Right kidney (tissue), 9 donors: ENCODE measurements around the gene TMED1.
A peak's percentile ranks its signal among the peaks of the same experiment; 100 is the strongest.
"Not testable (repeated sequence)": the region's sequence is repeated elsewhere in the genome, so short reads cannot be mapped to it uniquely, and the experiment has no call there.

ENCODE experiments used
- DNase-seq: peaks from one replicate; pipeline ENCODE4 v3.0.0-alpha.2; 2016
- long read RNA-seq, 8 donors: transcript quantifications; one replicate each; lab custom pipeline, GENCODE V29; 2026

TMED1 gene, protein sequence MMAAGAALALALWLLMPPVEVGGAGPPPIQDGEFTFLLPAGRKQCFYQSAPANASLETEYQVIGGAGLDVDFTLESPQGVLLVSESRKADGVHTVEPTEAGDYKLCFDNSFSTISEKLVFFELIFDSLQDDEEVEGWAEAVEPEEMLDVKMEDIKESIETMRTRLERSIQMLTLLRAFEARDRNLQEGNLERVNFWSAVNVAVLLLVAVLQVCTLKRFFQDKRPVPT
- long read RNA-seq, donor 1, transcript TMED1-201 (4 exons, 1,340 nt): major isoform, 40 of 40 reads
- long read RNA-seq, donor 1, partial matches to known transcripts: 0 of 40 reads
- long read RNA-seq, donor 1, other reads (novel, unspliced or antisense): 0 of 40 reads
- long read RNA-seq, donor 2, transcript TMED1-201 (4 exons, 1,340 nt): major isoform, 22 of 23 reads
- long read RNA-seq, donor 2, partial matches to known transcripts: 0 of 23 reads
- long read RNA-seq, donor 2, other reads (novel, unspliced or antisense): 0 of 23 reads
- long read RNA-seq, donor 3, transcript TMED1-201 (4 exons, 1,340 nt): major isoform, 17 of 18 reads
- long read RNA-seq, donor 3, partial matches to known transcripts: 0 of 18 reads
- long read RNA-seq, donor 3, other reads (novel, unspliced or antisense): 0 of 18 reads
- long read RNA-seq, donor 4, transcript TMED1-201 (4 exons, 1,340 nt): major isoform, 28 of 28 reads
- long read RNA-seq, donor 4, partial matches to known transcripts: 0 of 28 reads
- long read RNA-seq, donor 4, other reads (novel, unspliced or antisense): 0 of 28 reads
- long read RNA-seq, donor 5, transcript TMED1-201 (4 exons, 1,340 nt): major isoform, 36 of 36 reads
- long read RNA-seq, donor 5, partial matches to known transcripts: 0 of 36 reads
- long read RNA-seq, donor 5, other reads (novel, unspliced or antisense): 0 of 36 reads
- long read RNA-seq, donor 6, transcript TMED1-201 (4 exons, 1,340 nt): major isoform, 30 of 30 reads
- long read RNA-seq, donor 6, partial matches to known transcripts: 0 of 30 reads
- long read RNA-seq, donor 6, other reads (novel, unspliced or antisense): 0 of 30 reads
- long read RNA-seq, donor 7: 0 reads
- long read RNA-seq, donor 8, transcript TMED1-201 (4 exons, 1,340 nt): major isoform, 42 of 42 reads
- long read RNA-seq, donor 8, partial matches to known transcripts: 0 of 42 reads
- long read RNA-seq, donor 8, other reads (novel, unspliced or antisense): 0 of 42 reads

- peak; percentile 100 for DNase-seq
Observed at GRCh38 chr19:10835754-10836478, at the start of gene TMED1. TMED1 (minus strand) TSS chr19:10836212; CDS start chr19:10836191, 21 bp downstream.

DNA sequence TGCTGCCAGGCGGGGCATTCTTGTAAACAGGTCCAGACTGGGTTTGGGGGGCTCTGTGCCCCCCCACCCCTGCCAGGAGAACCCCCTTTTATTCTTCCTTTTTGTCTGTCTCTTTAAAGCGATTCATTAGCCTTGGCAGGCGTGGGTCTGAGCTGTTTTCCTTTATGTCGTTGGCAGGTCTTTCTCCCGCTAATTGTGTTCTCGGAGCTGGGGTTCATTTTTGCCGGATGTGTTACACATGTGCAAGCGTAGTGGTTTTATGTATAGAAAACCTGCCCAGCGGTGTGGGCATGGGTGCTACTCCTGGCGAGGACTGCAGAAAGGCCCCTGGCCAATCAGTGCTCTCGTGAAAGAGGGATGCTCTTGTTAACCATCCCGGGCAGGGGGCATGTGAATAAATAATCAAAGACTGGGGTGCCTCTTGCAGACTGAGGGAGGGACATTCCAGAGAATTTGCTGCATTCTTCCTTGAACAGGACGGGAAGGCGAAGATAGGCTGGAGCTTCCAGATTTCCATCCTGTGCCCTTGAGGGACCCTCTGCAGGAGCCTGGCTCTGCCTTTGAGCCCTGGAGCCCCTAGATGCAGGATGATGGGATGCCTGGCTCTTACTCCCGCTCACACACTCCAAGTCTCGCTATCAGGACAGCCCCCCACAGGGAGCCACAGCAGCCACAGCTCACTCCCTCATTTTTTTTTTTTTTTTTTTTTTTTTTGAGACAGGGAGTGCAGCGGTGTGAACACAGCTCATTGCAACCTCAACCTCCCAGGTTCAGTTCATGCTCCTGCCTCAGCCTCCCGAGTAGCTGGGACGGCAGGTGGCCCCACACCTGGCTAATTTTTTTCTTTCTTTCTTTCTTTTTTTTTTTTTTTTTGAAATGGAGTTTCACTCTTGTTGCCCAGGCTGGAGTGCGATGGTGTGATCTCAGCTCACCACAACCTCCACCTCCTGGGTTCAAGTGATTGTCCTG lies 49.5 kb upstream of the TMED1 start:
- DNase-seq: no peak

GRCh38 chr19:10884274-10884673 lies 48.3 kb upstream of the TMED1 start:
- DNase-seq: no peak

- no peak for DNase-seq
Observed at GRCh38 chr19:10882108-10882457, 46.1 kb upstream of the TMED1 start.

- no peak for DNase-seq
Observed at GRCh38 chr19:10881403-10882107, 45.5 kb upstream of the TMED1 start.

- DNase-seq: no peak
Observed at GRCh38 chr19:10878253-10878652, 42.2 kb upstream of the TMED1 start.

DNA sequence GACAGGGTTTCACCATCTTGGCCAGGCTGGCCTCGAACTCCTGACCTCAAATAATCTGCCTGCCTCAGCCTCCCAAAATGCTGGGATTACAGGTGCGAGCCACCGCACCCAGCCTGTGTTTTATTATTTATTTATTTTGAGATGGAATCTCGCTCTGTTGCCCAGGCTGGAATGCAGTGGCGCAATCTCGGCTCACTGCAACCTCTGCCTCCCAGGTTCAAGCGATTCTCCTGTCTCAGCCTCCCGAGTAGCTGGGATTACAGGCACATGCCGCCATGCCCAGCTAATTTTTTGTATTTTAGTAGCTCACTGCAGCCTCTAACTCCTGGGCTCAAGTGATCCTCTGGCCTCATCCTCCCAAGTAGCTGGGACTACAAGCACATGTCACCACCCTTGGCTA lies 41.6 kb upstream of the TMED1 start:
- not testable (repeated sequence) for DNase-seq

DNA sequence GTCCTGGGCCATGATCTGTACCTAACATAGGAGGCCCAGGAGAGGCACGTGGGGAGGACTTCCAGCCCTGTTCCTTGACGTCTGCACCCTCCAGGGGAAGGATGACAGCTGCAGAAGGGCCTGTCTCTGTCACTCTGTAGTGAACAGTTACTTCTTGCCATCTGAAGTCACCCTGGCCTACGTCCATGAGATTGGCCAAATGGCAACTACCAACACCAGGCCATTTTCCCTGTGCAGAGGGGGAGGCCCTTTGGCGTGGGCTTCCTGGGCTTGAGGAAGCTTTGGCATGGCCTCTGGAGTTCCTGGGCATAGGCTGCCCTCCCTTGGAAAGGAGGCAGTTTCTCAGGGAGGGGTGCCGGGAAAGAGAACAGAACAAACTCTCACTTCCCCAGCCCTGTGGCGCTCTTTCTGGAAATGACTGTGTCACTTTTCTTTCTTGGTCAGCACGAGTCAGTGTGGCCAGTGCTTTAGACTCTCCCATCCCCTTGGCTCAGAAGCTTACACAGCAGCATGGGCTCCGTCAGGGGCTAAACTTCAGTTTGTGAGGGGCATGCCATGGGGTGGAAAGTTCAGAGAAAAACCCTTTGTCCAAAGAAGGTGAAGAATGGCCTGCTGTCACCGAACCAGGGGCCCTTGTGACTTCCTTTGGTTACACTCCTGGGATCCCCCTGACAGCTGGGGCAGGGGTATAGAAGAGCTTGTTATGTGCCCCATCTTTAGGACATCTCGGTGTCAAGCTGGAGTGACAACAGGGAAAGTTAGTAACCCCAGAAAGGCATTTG lies 40.6 kb upstream of the TMED1 start:
- DNase-seq: no peak

GRCh38 chr19:10874024-10874423 lies 38.0 kb upstream of the TMED1 start:
- DNase-seq: no peak

DNA sequence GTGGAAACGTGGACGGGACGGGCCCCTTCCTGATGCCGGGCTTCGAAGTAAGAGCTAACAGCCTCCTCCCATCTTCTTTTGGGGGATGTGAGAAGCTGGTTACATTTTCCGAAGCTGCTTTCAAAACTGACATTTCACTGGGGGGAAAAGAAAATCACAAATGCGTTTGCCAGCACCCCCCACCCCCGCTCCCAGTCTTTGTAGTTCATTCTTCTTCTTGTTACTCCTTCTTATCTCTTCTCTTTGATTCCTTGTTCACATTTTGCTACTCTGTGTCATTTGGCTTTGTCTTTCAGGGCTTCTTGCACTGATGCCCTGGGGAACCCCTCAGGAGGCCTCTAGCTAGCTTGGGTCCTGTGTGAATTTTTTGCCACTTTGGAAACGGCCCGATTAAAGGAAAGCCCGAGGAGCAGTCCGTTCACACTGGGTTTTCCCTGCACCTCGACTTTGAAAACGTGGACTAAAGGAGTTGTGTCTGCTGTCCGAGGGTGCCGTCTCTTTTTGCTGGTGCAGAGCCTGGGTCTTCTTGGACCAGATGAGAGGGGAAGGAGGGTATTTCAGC lies 36.6 kb upstream of the TMED1 start:
- no peak for DNase-seq

GRCh38 chr19:10871711-10872545 lies 35.9 kb upstream of the TMED1 start:
- DNase-seq: peak; percentile 56

GRCh38 chr19:10870955-10871603 lies 35.1 kb upstream of the TMED1 start, which contains the start of gene CARM1:
CARM1 (plus strand) TSS chr19:10871553; CDS start chr19:10871703, 150 bp downstream.
- DNase-seq: peak; percentile 99

GRCh38 chr19:10870501-10870954 lies 34.5 kb upstream of the TMED1 start:
- peak; percentile 86 for DNase-seq

DNA sequence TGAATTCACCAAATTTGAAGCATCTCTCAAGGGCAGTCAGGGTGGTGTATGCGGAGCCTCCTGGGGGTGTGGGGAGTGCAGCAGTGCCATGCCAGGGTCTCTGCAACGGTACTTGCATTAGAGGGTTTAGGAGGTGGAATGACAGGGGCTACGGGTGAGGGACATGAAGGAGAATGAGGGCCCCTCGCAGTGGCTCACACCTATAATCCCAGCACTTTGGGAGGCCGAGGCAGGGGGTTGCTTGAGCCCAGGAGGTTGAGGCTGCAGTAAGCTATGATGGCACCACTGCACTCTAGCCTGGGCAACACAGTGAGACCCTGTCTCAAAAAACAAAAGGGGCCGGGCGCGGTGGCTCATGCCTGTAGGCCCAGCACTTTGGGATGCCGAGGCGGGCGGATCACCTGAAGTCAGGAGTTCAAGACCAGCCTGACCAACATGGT lies 33.9 kb upstream of the TMED1 start:
- DNase-seq: not testable (repeated sequence)

DNA sequence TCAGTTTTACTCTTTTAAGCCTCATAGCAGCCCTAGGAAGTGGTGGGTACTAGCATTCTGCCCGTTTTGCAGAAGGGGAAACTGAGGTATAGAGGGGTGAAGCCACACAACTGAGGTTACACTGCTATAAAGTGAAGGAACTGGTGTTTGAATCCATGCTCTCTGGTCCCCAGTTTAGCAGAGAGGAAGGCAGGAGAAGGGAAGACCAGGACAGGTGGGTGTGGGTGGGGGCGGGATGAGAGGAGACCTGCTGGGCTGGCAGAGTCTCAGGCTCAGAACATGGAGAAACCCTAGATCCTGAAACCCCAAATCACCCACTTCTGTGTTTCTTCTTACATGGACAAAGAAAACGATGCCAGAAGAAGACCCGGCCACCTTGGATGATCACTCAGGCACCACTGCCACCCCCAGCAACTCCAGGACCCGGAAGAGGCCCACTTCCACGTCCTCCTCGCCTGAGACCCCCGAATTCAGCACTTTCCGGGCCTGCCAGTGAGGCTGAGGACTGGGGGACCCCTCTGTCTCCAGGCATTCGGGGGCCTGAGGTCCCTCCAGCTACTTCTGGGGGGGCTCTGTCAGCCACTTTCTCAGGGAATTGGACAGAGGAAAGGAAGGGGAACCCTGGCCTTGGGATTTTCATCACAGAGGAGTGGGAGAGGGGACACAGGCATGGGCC lies 33.0 kb upstream of the TMED1 start:
- no peak for DNase-seq

DNA sequence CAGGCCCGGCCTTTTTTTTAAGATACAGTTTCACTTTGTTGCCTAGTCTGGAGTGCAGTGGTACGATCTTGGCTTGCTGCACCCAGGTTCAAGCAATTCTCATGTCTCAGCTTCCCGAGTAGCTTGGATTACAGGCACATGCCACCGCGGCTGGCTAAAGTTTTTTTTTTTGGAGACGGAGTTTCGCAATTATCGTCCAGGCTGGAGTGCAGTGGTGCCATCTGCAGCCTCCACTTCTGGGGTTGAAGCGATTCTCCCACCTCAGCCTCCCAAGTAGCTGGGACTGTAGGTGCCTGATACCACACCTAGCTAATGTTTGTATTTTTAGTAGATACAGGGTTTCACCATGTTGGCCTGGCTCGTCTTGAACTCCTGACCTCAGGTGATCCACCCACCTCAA lies 30.5 kb upstream of the TMED1 start:
- DNase-seq: no peak

DNA sequence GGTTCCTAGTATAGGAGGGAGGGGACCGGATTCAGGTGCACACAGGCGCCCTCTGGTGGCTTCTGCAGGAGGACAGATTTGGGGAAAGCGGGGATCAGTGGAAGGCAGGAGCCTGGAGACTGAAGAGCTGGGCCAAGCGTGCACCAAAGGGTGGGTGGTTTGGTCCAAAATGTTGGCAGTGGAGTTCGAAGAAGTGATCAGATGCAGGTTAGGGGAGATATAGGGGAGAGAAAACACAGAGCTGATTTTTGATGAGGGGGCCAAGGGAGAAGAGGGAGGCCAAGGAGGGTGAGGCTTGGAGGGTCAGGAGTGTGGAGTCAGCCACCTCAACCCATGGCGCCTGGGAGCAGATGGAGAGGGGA lies 28.5 kb upstream of the TMED1 start:
- peak; percentile 70 for DNase-seq
